ENCODE measurements around the gene TEDC1.

The TEDC1 gene

GRCh38 chr14:105490572-105491365, at the start of gene TEDC1:
Gene TEDC1, plus strand, starts transcription at chr14:105491246. Its CDS starts 130 bp downstream, at chr14:105491376.
- DNase-seq (ENCODE audit: low spot score): peak; percentile 100

GRCh38 chr14:105442125-105442524, 48.9 kb upstream of the TEDC1 start:
- DNase-seq (ENCODE audit: low spot score): no peak

- DNase-seq (ENCODE audit: low spot score): no peak
Measured at GRCh38 chr14:105442834-105443233, 48.2 kb upstream of the TEDC1 start.

- DNase-seq (ENCODE audit: low spot score): no peak
Measured at GRCh38 chr14:105444859-105445258, 46.2 kb upstream of the TEDC1 start.

GRCh38 chr14:105445290-105445689, 45.8 kb upstream of the TEDC1 start:
- DNase-seq (ENCODE audit: low spot score): no peak

GRCh38 chr14:105445901-105446845, 44.9 kb upstream of the TEDC1 start:
- DNase-seq (ENCODE audit: low spot score): no peak

- no peak for DNase-seq (ENCODE audit: low spot score)
Measured at GRCh38 chr14:105446971-105447370, 44.1 kb upstream of the TEDC1 start.

- no peak for DNase-seq (ENCODE audit: low spot score)
Measured at GRCh38 chr14:105447651-105448640, 43.1 kb upstream of the TEDC1 start.

GRCh38 chr14:105448706-105449111, 42.3 kb upstream of the TEDC1 start:
- peak; percentile 52 for DNase-seq (ENCODE audit: low spot score)

- DNase-seq (ENCODE audit: low spot score): no peak
Measured at GRCh38 chr14:105449276-105450122, 41.5 kb upstream of the TEDC1 start.

GRCh38 chr14:105450123-105450505, 40.9 kb upstream of the TEDC1 start:
- DNase-seq (ENCODE audit: low spot score): no peak

GRCh38 chr14:105450864-105451720, 40.0 kb upstream of the TEDC1 start:
- no peak for DNase-seq (ENCODE audit: low spot score)

- DNase-seq (ENCODE audit: low spot score): no peak
Measured at GRCh38 chr14:105452963-105453362, 38.1 kb upstream of the TEDC1 start.

- no peak for DNase-seq (ENCODE audit: low spot score)
Measured at GRCh38 chr14:105453847-105454246, 37.2 kb upstream of the TEDC1 start.

GRCh38 chr14:105455086-105455640, 35.9 kb upstream of the TEDC1 start:
- no peak for DNase-seq (ENCODE audit: low spot score)

- no peak for DNase-seq (ENCODE audit: low spot score)
Measured at GRCh38 chr14:105455766-105456660, 35.0 kb upstream of the TEDC1 start.

GRCh38 chr14:105456736-105457617, 34.1 kb upstream of the TEDC1 start:
- DNase-seq (ENCODE audit: low spot score): no peak
